ENCODE results near the gene GAA. TPM values are rescaled to one million over a fixed set of nuclear protein-coding genes. Genes with fewer than 3 reads are reported as not detected.

The GAA gene
- total and polyA plus RNA-seq, 2 donors (not counting 1 experiment from before 2014, with no cell fraction given), result 32.3 to 39.4 TPM

DNA sequence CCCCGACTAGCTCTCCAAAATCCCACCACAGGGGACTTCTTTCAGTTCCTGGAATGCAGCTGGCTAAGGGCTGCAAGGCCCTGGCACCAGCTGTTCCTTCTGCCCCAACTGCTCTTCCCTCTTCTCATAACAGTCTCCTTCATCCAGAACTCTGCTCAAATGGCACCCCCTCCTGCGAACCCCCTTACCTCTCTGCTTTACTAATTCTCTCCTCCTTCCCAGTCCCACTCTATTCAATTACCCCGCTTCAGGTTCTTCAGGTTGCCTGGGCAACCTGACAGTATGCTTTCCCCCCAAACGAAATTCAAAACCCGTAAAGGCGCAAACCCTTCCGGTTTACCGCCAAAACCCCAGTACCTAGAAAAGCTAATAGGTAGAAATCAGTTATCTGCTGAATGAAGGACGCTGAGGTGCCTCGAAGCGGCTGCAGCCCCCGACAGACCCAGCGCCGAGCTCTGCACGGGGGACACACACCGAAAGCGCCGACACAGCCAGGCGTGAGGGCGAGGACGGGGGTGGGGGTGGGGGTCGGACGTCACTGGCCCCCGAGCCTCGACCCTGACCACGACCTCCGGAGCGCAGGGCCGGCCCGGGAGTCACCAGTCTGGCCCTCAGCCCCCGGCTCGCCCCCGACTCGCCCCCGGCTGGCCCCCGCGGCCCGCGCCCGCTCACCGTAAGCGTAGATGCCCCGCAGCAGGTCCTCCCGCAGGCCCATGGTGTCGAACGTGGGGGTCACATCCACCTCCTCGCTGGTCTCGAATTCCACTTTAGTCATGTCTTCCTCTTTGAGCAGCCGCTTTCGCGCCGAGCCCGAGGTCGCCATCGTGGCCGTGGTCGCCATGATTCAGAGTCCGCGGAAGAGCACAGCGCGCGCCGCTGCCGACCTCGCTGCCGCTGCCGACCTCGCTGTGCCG, 45.0 kb downstream of the GAA start:
- Histone ChIP-seq H3K27me3 (replicated peaks in 1 of 4; ENCODE audit: control extremely low read depth in 1 of 4, control insufficient read depth in 3 of 4, insufficient read depth in 4 of 4, low read length in 3 of 4) (no peaks in the 10 kb centered on the region), H3K4me3 (ENCODE audit: control extremely low read depth in 1 of 5, extremely low read depth in 1 of 5, insufficient read depth in 1 of 5, low read depth in 2 of 5, low read length in 4 of 5) (peak overlapping the region; percentile 61 to 94 (median 70)), H3K9ac (ENCODE audit: low read length) (peak overlapping the region; percentile 75), H3K9me3 (ENCODE audit: control extremely low read depth in 1 of 3, control insufficient read depth in 2 of 3, insufficient read depth in 1 of 3, low read length in 2 of 3) (no peaks in the 10 kb centered on the region), H3K36me3 (replicated peaks in 1 of 2; ENCODE audit: control extremely low read depth in 1 of 2, control insufficient read depth in 1 of 2, extremely low read depth in 1 of 2, insufficient read depth in 2 of 2, low read length in 1 of 2) (peaks cover 0 to 28% of the 10 kb centered on the region in 2 experiments), H2AFZ (ENCODE audit: insufficient read depth, low read depth, low read length, poor library complexity, severe bottlenecking) (peak overlapping the region; percentile 44), H3K4me2 (replicated peaks; ENCODE audit: low read depth, low read length, poor library complexity, severe bottlenecking) (peak overlapping the region; percentile 92), H3K4me1 (ENCODE audit: control insufficient read depth in 2 of 2, insufficient read depth in 2 of 2, low read length in 2 of 2) (peaks cover 25 to 34% of the 10 kb centered on the region in 2 donors), H3K27ac (ENCODE audit: low read length in 2 of 2) (peak overlapping the region; percentile 64 to 82), H4K20me1 (ENCODE audit: control insufficient read depth, insufficient read depth, low read length, poor library complexity, severe bottlenecking) (peaks cover 51% of the 10 kb centered on the region), H3K79me2 (ENCODE audit: control insufficient read depth, insufficient read depth, low read length) (peaks cover 51% of the 10 kb centered on the region)
- Mint-ChIP-seq H3K27me3 (no peaks in the 10 kb centered on the region), H3K27ac (peak overlapping the region; percentile 97), H3K4me1 (peaks cover 36% of the 10 kb centered on the region), H3K4me3 (peak overlapping the region; percentile 95), H3K9me3 (ENCODE audit: insufficient read depth) (no peaks in the 10 kb centered on the region)
- ChIA-PET POLR2A (interaction anchor here (0.6 to 1.3 kb wide), 3 partner anchors 15 to 105 kb away, joined by 3 to 6 read pairs (median 4); partner anchors contain the start of gene GAA), CTCF (interaction anchor here (1.8 kb wide), 1 partner anchor 45 kb away, joined by 9 read pairs; the partner anchor contains the start of gene GAA)
- TF ChIP-seq EZH2 (IDR thresholded peaks at IDR 0.05; ENCODE audit: borderline replicate concordance, insufficient read depth, low read depth, low read length, poor library complexity, severe bottlenecking), result no peak
- TF ChIP-seq, protein P1, sequence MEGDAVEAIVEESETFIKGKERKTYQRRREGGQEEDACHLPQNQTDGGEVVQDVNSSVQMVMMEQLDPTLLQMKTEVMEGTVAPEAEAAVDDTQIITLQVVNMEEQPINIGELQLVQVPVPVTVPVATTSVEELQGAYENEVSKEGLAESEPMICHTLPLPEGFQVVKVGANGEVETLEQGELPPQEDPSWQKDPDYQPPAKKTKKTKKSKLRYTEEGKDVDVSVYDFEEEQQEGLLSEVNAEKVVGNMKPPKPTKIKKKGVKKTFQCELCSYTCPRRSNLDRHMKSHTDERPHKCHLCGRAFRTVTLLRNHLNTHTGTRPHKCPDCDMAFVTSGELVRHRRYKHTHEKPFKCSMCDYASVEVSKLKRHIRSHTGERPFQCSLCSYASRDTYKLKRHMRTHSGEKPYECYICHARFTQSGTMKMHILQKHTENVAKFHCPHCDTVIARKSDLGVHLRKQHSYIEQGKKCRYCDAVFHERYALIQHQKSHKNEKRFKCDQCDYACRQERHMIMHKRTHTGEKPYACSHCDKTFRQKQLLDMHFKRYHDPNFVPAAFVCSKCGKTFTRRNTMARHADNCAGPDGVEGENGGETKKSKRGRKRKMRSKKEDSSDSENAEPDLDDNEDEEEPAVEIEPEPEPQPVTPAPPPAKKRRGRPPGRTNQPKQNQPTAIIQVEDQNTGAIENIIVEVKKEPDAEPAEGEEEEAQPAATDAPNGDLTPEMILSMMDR (IDR thresholded peaks at IDR 0.05), result no peak
- intact Hi-C loops (cut with micrococcal nuclease), result loop anchor here (1.0 to 2.0 kb wide), 4 partner anchors 45 to 1076 kb away; partner anchors contain the start of genes CEP131, GAA and RNF213
- no peak for DNase-seq
- under 1% methylated on average over 64 of the region's 69 CpGs for WGBS (ENCODE audit: insufficient coverage)
- peak; percentile 7 for ATAC-seq (ENCODE audit: low read depth)

Measured in B cell (primary cell).